Epithelial cell of proximal tubule (primary cell): ENCODE results near the gene YJEFN3. TPM values are rescaled to one million over a fixed set of nuclear protein-coding genes. Genes with fewer than 3 reads are reported as not detected.

ENCODE experiments used
- DNase-seq: peaks from one replicate; pipeline ENCODE4 v3.0.0-alpha.2; 2011; ENCODE audit warnings: low read depth
- H3K4me3 ChIP-seq: 2 replicates; pipeline ENCODE4 v1.5.1; 2011; ENCODE audit warnings: low read depth, mild to moderate bottlenecking, low read length
- CTCF ChIP-seq: conservative IDR thresholded peaks from 2 replicates; pipeline ENCODE4 v1.5.1; 2012; ENCODE audit warnings: low read depth, mild to moderate bottlenecking, low read length
- total RNA-seq: library from RNA; depleted of rRNA; stranded (reverse); fragments of >200 nt; gene quantifications from 2 replicates; pipeline ENCODE4 v1.2.3, GENCODE V29; 2015

The YJEFN3 gene, protein sequence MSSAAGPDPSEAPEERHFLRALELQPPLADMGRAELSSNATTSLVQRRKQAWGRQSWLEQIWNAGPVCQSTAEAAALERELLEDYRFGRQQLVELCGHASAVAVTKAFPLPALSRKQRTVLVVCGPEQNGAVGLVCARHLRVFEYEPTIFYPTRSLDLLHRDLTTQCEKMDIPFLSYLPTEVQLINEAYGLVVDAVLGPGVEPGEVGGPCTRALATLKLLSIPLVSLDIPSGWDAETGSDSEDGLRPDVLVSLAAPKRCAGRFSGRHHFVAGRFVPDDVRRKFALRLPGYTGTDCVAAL
- total RNA-seq, result 0.51 and 0.58 TPM in 2 replicates

- no peak within 1 kb of the TSS for H3K4me3 ChIP-seq
- no peak for DNase-seq
- TF ChIP-seq CTCF, result no peak
Measured at GRCh38 chr19:19528721-19529490, at the start of gene YJEFN3. TSS of gene YJEFN3 (plus strand) at chr19:19528911. CDS start at chr19:19528933, 22 bp downstream.

GRCh38 chr19:19480688-19481087, 48.0 kb upstream of the YJEFN3 start:
- H3K4me3 ChIP-seq, result no peak overlapping the region
- no peak for DNase-seq
- no peak for TF ChIP-seq CTCF

DNA sequence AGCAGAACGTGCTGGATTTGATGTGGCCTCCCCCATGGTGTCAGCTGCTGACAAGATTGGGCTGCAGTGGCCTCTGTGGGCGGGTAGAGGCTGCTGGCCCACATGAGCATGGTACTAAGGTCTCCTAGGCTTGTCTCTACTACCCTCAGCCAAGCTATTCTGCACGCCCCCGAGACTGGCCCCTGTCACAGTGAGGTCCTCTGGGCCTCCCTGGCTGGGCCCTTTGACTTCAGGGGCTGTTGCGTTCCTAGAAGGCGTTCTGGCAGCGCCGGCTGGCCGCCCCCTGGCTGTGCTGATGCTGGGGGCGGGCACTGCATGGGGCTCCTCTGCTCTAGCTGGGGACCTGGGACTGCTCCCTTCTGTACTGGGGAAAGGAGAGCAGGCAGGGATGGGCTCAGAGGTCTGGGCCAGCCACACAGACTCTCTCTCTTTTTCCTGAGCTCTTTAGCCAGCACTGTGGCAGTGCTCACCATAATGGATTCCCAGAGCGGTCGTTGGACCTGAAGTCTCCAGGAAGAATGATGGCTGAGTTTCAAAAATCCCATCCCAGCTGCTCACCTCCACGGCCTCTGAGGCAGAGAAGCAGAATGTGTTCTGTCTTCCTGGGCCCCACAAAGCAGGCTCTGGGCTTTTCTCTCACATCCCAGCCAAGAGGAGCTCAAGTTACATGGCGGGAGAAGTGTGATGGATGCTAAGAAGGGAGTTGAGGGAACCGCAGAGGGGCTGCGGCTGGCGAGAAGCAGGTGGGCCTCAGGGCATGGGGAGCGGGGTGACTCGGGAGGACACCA, 45.7 kb upstream of the YJEFN3 start:
- DNase-seq, result no peak
- H3K4me3 ChIP-seq, result no peak overlapping the region
- TF ChIP-seq CTCF, result no peak

GRCh38 chr19:19485161-19485997, 43.3 kb upstream of the YJEFN3 start:
- DNase-seq, result no peak
- H3K4me3 ChIP-seq, result no peak overlapping the region
- TF ChIP-seq CTCF, result no peak

- TF ChIP-seq CTCF, result no peak
- no peak for DNase-seq
- no peak overlapping the region for H3K4me3 ChIP-seq
Measured at GRCh38 chr19:19485998-19486290, 42.8 kb upstream of the YJEFN3 start.

DNA sequence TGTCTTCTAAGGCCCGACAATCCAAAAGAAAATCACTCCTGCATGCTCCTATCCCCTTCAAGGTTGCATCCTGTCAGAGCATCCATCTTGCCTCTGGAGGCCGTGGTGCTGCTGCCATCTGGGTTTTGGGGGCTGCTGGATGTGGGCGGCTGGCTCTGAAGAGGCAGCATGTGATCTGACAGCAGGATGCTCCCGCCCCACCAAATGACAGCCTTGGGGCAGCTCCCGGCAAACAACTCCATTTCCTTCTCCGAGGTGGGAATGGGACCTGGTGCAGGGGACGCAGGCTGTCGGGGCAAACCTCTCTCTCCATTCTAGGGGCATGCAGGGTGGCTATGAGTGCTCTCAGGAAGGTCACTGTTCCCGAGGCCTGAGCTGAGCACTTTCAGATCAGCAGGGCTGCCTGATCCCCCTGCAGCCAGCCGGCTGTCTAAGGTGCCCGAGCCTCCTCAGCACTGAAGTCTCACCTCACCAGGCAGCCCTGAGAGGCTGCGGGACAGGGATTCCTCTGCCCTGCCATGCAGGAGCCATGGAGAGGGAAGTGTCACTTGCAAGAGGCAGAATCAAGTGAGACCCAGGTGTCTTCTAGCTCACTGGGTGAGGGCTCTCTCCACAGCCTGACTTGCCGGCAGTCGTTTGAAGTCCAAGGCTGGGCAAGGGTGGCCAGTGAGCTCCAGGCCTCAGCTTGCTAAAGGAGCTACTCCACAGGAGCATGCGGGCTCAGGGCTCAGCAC, 42.2 kb upstream of the YJEFN3 start:
- no peak for TF ChIP-seq CTCF
- no peak for DNase-seq
- no peak overlapping the region for H3K4me3 ChIP-seq
